22Rv1 (cell line): Measurements from ENCODE around the gene DCHS1.
"Not testable (repeated sequence)": the region's sequence is repeated elsewhere in the genome, so short reads cannot be mapped to it uniquely, and the experiment has no call there.

ENCODE experiments used
- H3K27ac ChIP-seq: fragments of 450-650 bp; 2 replicates; pipeline ENCODE4 v1.5.1; 2017
- CTCF ChIP-seq: fragments of 450-650 bp; IDR thresholded peaks from 2 replicates; pipeline ENCODE4 v1.5.1; 2017; ENCODE audit warnings: mild to moderate bottlenecking
- ZFX ChIP-seq: fragments of 450-650 bp; IDR thresholded peaks from 2 replicates; pipeline ENCODE4 v1.6.1; 2017; ENCODE audit warnings: antibody characterized with exemption, borderline replicate concordance

DCHS1 gene

GRCh38 chr11:6655790-6656583, at the start of gene DCHS1:
TSS of gene DCHS1 (minus strand) at chr11:6655809. CDS start at chr11:6641613, 14,196 bp downstream.
- TF ChIP-seq ZFX (no peak), CTCF (no peak)

GRCh38 chr11:6703247-6704063, 47.8 kb upstream of the DCHS1 start:
- H3K27ac ChIP-seq = no peak overlapping the region
- peak; percentile 86 for TF ChIP-seq CTCF
- no peak for TF ChIP-seq ZFX

More at GRCh38 chr11:6655790-6656583, at the start of gene DCHS1:
- H3K27ac ChIP-seq = no peak within 1 kb of the TSS

GRCh38 chr11:6701955-6702354, 46.3 kb upstream of the DCHS1 start:
- H3K27ac ChIP-seq = not testable (repeated sequence)

- TF ChIP-seq CTCF (no peak), ZFX (no peak)
- no peak overlapping the region for H3K27ac ChIP-seq
Measured at GRCh38 chr11:6695377-6695776, 39.8 kb upstream of the DCHS1 start.

- no peak overlapping the region for H3K27ac ChIP-seq
- TF ChIP-seq CTCF (no peak), ZFX (no peak)
Measured at GRCh38 chr11:6694229-6694535, 38.6 kb upstream of the DCHS1 start.

- H3K27ac ChIP-seq = no peak overlapping the region
- no peak for TF ChIP-seq ZFX
- no peak for TF ChIP-seq CTCF
Measured at GRCh38 chr11:6693342-6694228, 38.0 kb upstream of the DCHS1 start.

- TF ChIP-seq CTCF = no peak
- no peak for TF ChIP-seq ZFX
- H3K27ac ChIP-seq = no peak overlapping the region
Measured at GRCh38 chr11:6692128-6692527, 36.5 kb upstream of the DCHS1 start.

GRCh38 chr11:6690431-6691132, 35.0 kb upstream of the DCHS1 start:
- H3K27ac ChIP-seq = not testable (repeated sequence)
